Stimulated activated CD4-positive, alpha-beta T cell treated with anti-CD3 and anti-CD28 coated beads, TNF-alpha, amount 100 ng/mL, for 48 hours (primary cell): ENCODE data around the gene SIGLEC10.
A peak's percentile ranks its signal among the peaks of the same experiment; 100 is the strongest.
"Not testable (repeated sequence)": the region's sequence is repeated elsewhere in the genome, so short reads cannot be mapped to it uniquely, and the experiment has no call there.

Experiments
- DNase-seq, 3 donors: peaks; one replicate each; pipeline ENCODE4 v3.0.0-alpha.2; 2020; ENCODE audit warnings: low read depth in 3 of 3

The SIGLEC10 gene

GRCh38 chr19:51417107-51417809 is at the start of gene SIGLEC10:
Gene SIGLEC10, minus strand, starts transcription at chr19:51417642. Its CDS starts 61 bp downstream, at chr19:51417581.
- peak in 1 of 3 donors; percentile 34 for DNase-seq

GRCh38 chr19:51466723-51467122 is 49.3 kb upstream of the SIGLEC10 start:
- no peak for DNase-seq

GRCh38 chr19:51463976-51464581 is 46.6 kb upstream of the SIGLEC10 start:
- not testable (repeated sequence) for DNase-seq

GRCh38 chr19:51462681-51463080 is 45.2 kb upstream of the SIGLEC10 start:
- no peak for DNase-seq

- no peak for DNase-seq
These were observed 44.8 kb upstream of the SIGLEC10 start for GRCh38 chr19:51462276-51462675.

GRCh38 chr19:51461723-51462161 is 44.3 kb upstream of the SIGLEC10 start:
- no peak for DNase-seq

- no peak for DNase-seq
These were observed 42.9 kb upstream of the SIGLEC10 start for GRCh38 chr19:51460164-51460992.

- DNase-seq, result no peak
These were observed 41.6 kb upstream of the SIGLEC10 start for GRCh38 chr19:51458899-51459505.

GRCh38 chr19:51458051-51458645 is 40.7 kb upstream of the SIGLEC10 start, which contains the start of gene SIGLEC8:
Gene SIGLEC8, minus strand, starts transcription at chr19:51458454. Its CDS starts 67 bp downstream, at chr19:51458387.
- DNase-seq, result no peak

GRCh38 chr19:51457351-51458013 is 40.0 kb upstream of the SIGLEC10 start:
- DNase-seq, result no peak

GRCh38 chr19:51456541-51457290 is 39.3 kb upstream of the SIGLEC10 start:
- DNase-seq, result no peak

GRCh38 chr19:51450730-51451307 is 33.4 kb upstream of the SIGLEC10 start:
- DNase-seq, result peak in 1 of 3 donors; percentile 64

- peak; percentile 39 to 53 (median 47) for DNase-seq
These were observed 31.1 kb upstream of the SIGLEC10 start for GRCh38 chr19:51448411-51449016.

GRCh38 chr19:51448011-51448410 is 30.6 kb upstream of the SIGLEC10 start:
- no peak for DNase-seq

GRCh38 chr19:51447510-51447909 is 30.1 kb upstream of the SIGLEC10 start:
- DNase-seq, result not testable (repeated sequence)

GRCh38 chr19:51441410-51442390 is 24.3 kb upstream of the SIGLEC10 start:
- peak; percentile 72 to 91 (median 87) for DNase-seq

GRCh38 chr19:51440846-51441409 is 23.5 kb upstream of the SIGLEC10 start:
- peak; percentile 40 to 68 (median 58) for DNase-seq

- DNase-seq, result no peak
These were observed 22.6 kb upstream of the SIGLEC10 start for GRCh38 chr19:51440052-51440451.
